ENCODE results near the gene TBC1D22A.
A peak's percentile ranks its signal among the peaks of the same experiment; 100 is the strongest.

TBC1D22A gene

GRCh38 chr22:46737105-46737975 is 25.1 kb upstream of the TBC1D22A start:
- DNase-seq (ENCODE audit: low spot score), result peak; percentile 38

GRCh38 chr22:46737976-46738646 is 24.3 kb upstream of the TBC1D22A start, which contains the start of gene CERK:
Gene CERK (minus strand): TSS chr22:46738252. CDS start chr22:46738148, 104 bp downstream.
- peak; percentile 69 for DNase-seq (ENCODE audit: low spot score)

GRCh38 chr22:46738647-46739093 is 23.8 kb upstream of the TBC1D22A start:
- no peak for DNase-seq (ENCODE audit: low spot score)

GRCh38 chr22:46739094-46739870 is 23.2 kb upstream of the TBC1D22A start:
- DNase-seq (ENCODE audit: low spot score), result peak; percentile 77

GRCh38 chr22:46740910-46741780 is 21.3 kb upstream of the TBC1D22A start:
- no peak for DNase-seq (ENCODE audit: low spot score)

GRCh38 chr22:46741974-46742519 is 20.4 kb upstream of the TBC1D22A start:
- DNase-seq (ENCODE audit: low spot score), result no peak

- DNase-seq (ENCODE audit: low spot score), result no peak
Observed at GRCh38 chr22:46742576-46743221, 19.8 kb upstream of the TBC1D22A start.

GRCh38 chr22:46744581-46744980 is 17.9 kb upstream of the TBC1D22A start:
- DNase-seq (ENCODE audit: low spot score), result no peak

- DNase-seq (ENCODE audit: low spot score), result no peak
Observed at GRCh38 chr22:46746192-46746591, 16.3 kb upstream of the TBC1D22A start.

GRCh38 chr22:46746620-46747019 is 15.8 kb upstream of the TBC1D22A start:
- DNase-seq (ENCODE audit: low spot score), result no peak

- DNase-seq (ENCODE audit: low spot score), result no peak
Observed at GRCh38 chr22:46747646-46748045, 14.8 kb upstream of the TBC1D22A start.

- DNase-seq (ENCODE audit: low spot score), result no peak
Observed at GRCh38 chr22:46748206-46748907, 14.1 kb upstream of the TBC1D22A start.

GRCh38 chr22:46748908-46749675 is 13.4 kb upstream of the TBC1D22A start:
- DNase-seq (ENCODE audit: low spot score), result peak; percentile 68

- DNase-seq (ENCODE audit: low spot score), result no peak
Observed at GRCh38 chr22:46749682-46750529, 12.5 kb upstream of the TBC1D22A start.

GRCh38 chr22:46750530-46750800 is 12.0 kb upstream of the TBC1D22A start:
- no peak for DNase-seq (ENCODE audit: low spot score)

GRCh38 chr22:46750863-46751443 is 11.5 kb upstream of the TBC1D22A start:
- DNase-seq (ENCODE audit: low spot score), result no peak

- no peak for DNase-seq (ENCODE audit: low spot score)
Observed at GRCh38 chr22:46752286-46752987, 10.0 kb upstream of the TBC1D22A start.

- no peak for DNase-seq (ENCODE audit: low spot score)
Observed at GRCh38 chr22:46752988-46753310, 9.5 kb upstream of the TBC1D22A start.

Measured in CD4-positive, alpha-beta T cell treated with Interleukin-2 at 100 ng/mL for 4 hours (primary cell).